DMS153 treated with DMSO at 0.1 percent for 48 hours (cell line): ENCODE measurements around the gene AK1.

Experiments
- DNase-seq: peaks from one replicate; lab custom pipeline; 2025; ENCODE audit not compliant: unreplicated experiment; lab: John Stamatoyannopoulos, UW

The AK1 gene

DNA sequence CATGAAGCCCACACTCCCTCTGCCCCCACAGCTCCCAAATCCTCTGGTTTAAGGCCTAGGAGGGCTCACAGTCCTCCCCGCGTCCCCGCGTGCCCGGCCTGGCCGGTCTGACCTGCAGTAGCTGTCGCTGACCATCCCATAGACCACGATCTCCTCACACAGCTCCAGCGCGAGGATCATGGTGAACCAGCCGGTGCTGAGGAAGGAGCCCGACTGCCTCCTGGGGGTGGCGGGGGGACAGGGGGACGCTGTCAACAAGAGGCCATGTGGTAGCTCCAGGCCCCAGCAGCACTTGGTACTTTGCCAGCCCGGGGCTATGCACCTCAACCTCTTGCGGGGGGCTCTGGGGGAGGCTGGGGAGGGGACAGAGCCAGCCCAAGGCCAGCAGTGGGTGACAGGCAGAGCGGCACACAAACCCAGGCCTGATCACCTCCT is 32.4 kb upstream of the AK1 start:
- no peak for DNase-seq

GRCh38 chr9:127908660-127908926 is 31.1 kb upstream of the AK1 start:
- no peak for DNase-seq

- DNase-seq = no peak
These were observed 30.6 kb upstream of the AK1 start for GRCh38 chr9:127907867-127908659.

DNA sequence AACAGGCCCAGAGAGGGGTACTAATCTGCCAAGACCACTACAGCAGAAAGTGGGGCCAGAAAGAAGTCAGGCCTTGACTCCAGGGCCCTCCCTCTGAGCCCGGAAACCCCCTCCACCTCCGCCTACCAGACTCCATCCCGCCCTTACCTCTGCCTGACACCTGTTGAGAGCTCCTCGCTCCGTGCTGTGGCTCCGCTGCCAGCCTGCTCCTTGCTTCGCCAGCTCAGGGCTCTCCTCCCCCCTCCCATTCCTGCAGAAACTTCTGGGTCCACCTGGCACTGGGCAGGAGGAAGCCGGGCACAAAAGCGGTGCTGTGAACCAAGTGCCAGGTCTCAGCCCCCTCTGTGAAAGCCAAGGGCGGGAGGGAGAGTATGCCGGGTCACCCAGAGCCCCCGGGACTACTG is 28.3 kb upstream of the AK1 start:
- no peak for DNase-seq

GRCh38 chr9:127905004-127905728 is 27.7 kb upstream of the AK1 start:
- DNase-seq = no peak

- no peak for DNase-seq
These were observed 27.1 kb upstream of the AK1 start for GRCh38 chr9:127904561-127905003.

DNA sequence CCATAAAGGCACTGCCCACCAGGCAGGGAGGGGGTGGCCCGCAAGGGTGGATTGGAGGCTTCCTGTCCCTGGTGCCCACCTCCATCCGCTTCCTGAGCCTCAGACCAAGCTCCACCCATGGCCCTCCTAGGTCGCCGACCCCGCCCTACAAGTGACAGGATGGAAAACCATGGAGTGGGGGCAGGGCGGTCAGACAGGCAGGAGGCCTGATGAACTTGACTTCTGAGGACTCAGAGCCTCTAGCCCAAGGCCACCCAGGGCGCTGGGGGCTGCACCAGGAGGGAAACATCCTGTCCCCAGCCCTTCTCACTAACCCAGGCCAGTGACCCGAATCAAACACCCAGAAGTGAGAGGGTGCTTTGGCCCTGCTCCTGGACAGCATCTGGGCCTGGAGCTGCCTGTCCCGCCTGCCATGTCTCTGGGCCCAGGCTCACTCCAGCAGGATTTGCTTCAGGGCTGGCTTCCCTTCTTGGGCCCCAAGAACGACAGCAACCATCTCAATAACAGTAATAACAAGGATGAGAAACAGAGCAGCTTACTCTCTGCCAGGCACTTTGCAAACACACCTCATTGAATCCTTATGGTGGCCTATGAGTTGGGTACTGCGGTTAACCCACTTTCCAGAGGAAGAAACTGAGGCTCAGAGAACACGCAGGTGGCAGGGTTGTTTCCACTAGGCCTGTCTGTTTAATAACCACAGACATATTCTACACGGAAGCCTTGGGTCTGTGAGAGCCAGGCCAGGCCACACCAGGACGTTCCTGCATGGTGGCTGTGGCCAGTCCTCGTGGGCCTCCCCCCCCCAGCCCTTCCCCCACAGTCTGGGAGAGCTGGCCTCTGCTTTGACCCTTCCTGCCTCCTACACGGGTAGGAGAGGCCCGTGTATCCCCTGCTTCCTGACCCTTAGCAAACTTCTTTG is 26.3 kb upstream of the AK1 start:
- DNase-seq = no peak

DNA sequence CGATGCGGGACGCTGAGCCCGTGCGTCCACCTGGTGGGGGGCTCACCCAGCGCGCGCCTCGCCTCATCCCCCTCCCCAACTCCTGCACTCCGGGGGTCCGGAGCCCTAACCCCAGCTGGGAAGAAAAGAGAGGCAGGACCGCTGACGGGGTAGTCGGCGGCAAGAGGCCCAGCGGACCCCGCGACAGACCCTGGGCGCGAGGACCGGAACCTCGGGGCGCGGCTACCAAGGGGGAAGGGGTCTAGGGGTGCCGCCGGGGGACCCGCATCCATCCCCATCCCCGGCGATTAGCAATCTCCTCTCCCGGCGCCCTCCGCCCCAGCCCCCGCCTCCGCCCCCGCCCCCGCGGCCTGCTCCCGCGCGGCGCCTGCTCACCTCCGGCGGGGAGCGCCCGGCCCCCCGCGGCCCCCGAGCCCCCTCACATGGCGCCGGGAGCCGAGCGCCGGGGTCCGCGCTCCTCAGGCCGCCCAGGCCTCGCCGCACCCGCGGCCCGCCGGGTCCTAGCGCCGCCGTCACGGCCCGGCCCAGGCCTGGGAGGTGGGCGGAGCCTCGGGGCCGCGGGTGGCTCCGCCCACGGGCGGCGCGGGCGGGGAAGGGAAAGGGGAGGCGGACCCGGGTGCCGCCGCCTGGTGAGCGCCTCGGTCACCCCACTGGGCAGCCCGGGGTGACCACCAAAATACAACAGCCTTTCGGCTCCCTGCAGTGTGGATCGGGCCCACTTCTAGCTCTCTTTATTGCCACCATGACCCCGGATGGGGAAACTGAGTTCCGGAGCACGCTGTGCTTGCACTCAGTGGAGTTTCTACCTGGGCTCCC is 21.9 kb upstream of the AK1 start, which contains the start of gene ST6GALNAC6:
Gene ST6GALNAC6 (minus strand): TSS at position 476 of the 816 bp plus-strand sequence. CDS start 1,622 bp downstream, outside the sequence.
- peak; percentile 20 for DNase-seq

- DNase-seq = no peak
These were observed 21.1 kb upstream of the AK1 start for GRCh38 chr9:127898433-127899127.

- no peak for DNase-seq
These were observed 19.8 kb upstream of the AK1 start for GRCh38 chr9:127897193-127897692.

- no peak for DNase-seq
These were observed 19.1 kb upstream of the AK1 start for GRCh38 chr9:127896395-127897192.

DNA sequence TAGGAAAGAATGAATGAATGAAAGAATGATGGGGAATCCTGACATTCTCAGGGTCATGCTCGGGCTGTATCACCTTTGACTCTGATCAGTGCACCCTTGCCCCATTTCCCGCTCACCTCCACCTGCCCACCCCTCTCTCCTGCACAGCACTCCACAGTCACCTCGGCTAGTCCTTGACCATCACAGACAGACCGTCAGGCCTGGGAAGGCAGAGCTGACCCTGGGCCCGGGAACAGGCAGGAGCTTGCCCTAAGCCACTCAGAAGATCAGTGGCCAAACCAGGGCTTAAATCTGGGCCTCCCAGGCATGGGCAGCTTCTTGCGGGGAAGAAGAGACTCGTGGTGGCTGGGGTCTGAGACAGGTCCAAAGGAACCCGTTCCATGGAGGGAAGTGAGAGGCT is 18.3 kb upstream of the AK1 start:
- no peak for DNase-seq

DNA sequence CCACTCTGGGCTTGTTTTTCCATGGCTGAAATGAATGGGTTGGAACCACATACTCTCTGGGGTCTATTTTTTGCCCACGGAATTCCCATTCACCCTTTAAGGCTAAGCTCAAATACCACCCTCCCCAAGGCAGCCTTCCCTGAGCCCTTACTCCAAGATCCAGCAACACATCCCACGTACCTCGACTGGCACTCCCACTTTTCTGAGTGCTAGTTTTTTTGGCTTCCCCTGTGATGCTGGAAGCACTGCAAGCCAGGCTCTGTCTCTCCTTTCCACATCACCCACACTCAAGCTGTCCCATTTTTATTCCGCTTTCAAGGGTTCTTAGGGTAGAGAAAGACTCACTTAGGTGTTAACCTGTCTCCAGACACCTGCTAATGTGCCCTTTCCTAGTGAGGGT is 15.9 kb upstream of the AK1 start:
- DNase-seq = no peak

- DNase-seq = no peak
These were observed 15.4 kb upstream of the AK1 start for GRCh38 chr9:127892831-127893230.

GRCh38 chr9:127890053-127890452 is 12.6 kb upstream of the AK1 start:
- no peak for DNase-seq

DNA sequence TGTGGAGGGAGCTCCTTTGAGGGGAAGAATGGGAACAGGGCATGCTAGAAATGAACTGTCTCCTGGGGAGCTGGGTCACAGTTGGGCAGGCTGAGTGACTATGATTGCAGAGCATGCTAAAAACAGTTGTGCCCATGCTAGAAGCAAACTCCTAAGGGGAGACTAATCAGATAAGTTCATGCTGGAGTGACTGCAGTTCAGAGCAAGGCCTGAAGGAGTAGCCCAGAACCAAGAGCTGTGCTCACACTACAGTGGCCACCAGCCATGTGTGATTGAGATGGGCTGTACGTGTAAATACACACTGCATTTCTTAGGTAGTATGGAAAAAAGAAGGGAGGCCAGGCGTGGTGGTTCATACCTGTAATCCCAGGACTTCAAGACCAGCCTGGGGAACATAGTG is 10.3 kb upstream of the AK1 start:
- DNase-seq = no peak

GRCh38 chr9:127886401-127886972 is 9.0 kb upstream of the AK1 start:
- DNase-seq = no peak

- DNase-seq = no peak
These were observed 8.2 kb upstream of the AK1 start for GRCh38 chr9:127885508-127886281.
